ENCODE data around the gene SETDB2. TPM values are rescaled to one million over a fixed set of nuclear protein-coding genes. Genes with fewer than 3 reads are reported as not detected.

Gene SETDB2
- total RNA-seq, 2 experiments from 2014 or later, result 11.3 to 11.5 TPM

DNA sequence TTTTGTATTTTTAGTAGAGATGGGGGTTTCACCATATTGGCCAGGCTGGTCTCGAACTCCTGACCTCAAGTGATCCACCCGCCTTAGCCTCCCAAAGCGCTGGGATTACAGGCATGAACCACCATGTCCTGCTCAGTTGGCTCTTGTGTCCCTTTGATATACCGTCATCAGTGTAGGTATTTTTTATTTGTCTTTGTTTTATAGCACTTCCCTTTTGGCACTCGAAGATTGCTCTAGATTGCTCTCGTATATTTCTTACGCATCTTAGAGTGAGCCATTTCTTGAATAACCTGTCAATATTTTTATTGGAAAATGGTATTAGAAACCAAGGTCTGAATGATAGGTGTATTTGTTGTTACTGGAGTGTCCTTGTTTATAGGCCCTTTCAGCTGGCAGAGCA, 9.4 kb downstream of the SETDB2 start:
- Mint-ChIP-seq H3K4me3 (no peak overlapping the region), H3K27ac (no peak overlapping the region), H3K4me1 (ENCODE audit: low read depth) (peaks cover 39% of the 10 kb centered on the region), H3K9me3 (no peaks in the 10 kb centered on the region), H3K36me3 (ENCODE audit: low read depth) (peaks cover 22% of the 10 kb centered on the region), H3K27me3 (no peaks in the 10 kb centered on the region)
- no peak for TF ChIP-seq CTCF (IDR thresholded peaks at IDR 0.05)
- ChIA-PET POLR2A (interaction anchor here (4.0 kb wide), 1 partner anchor 10 kb away, joined by 21 read pairs; the partner anchor contains the start of genes CAB39L and SETDB2), CTCF (interaction anchor here (0.9 kb wide), 1 partner anchor 16 kb away, joined by 3 read pairs; no protein-coding TSS in a partner anchor)
- DNase-seq, result no peak
- intact Hi-C loops (cut with micrococcal nuclease), result no loop called here
- no peak for ATAC-seq

- H3K4me1 Mint-ChIP-seq (ENCODE audit: low read depth), result peaks cover 35% of the 10 kb centered on the region
- peak overlapping the region; percentile 22 for H3K27ac Mint-ChIP-seq
- POLR2A ChIA-PET, result interaction anchor here (0.9 to 4.0 kb wide), 2 partner anchors 11 to 41 kb away, joined by 3 to 21 read pairs; partner anchors contain the start of genes CAB39L, PHF11 and SETDB2
- ATAC-seq (peak; percentile 87), DNase-seq (no peak)
- intact Hi-C loops (cut with micrococcal nuclease), result no loop called here
- no peak for TF ChIP-seq CTCF (IDR thresholded peaks at IDR 0.05)
- no peaks in the 10 kb centered on the region for H3K9me3 Mint-ChIP-seq
- CTCF ChIA-PET, result no interaction called here
- peaks cover 17% of the 10 kb centered on the region for H3K36me3 Mint-ChIP-seq (ENCODE audit: low read depth)
- no peak overlapping the region for H3K4me3 Mint-ChIP-seq
- no peaks in the 10 kb centered on the region for H3K27me3 Mint-ChIP-seq
These were observed 10.4 kb downstream of the SETDB2 start for GRCh38 chr13:49454388-49455006.

DNA sequence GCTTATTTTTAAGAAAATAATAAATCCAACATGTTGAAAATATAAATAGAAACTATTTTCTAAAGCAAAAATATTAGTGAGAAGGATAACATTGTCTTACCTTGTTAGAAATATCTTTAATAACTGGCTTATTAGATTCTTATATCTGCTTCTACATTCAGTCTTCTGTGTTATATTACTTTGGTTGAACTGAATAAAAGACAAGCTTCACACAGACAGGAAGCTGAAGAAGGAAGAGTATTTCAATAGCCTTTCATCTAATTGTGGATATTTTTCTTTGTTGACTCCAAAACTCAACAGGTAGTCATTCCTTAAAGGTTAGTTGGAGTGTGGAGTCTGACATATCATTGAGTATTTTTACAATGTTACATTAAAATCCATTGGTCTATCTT, 10.9 kb downstream of the SETDB2 start:
- ATAC-seq (no peak), DNase-seq (no peak)
- no peak for TF ChIP-seq CTCF (IDR thresholded peaks at IDR 0.05)
- Mint-ChIP-seq H3K4me3 (no peak overlapping the region), H3K4me1 (ENCODE audit: low read depth) (peaks cover 30% of the 10 kb centered on the region), H3K27ac (no peak overlapping the region), H3K27me3 (no peaks in the 10 kb centered on the region), H3K9me3 (no peaks in the 10 kb centered on the region), H3K36me3 (ENCODE audit: low read depth) (peaks cover 12% of the 10 kb centered on the region)
- intact Hi-C loops (cut with micrococcal nuclease), result no loop called here
- ChIA-PET POLR2A (interaction anchor here (0.9 to 4.0 kb wide), 2 partner anchors 11 to 41 kb away, joined by 3 to 21 read pairs; partner anchors contain the start of genes CAB39L, PHF11 and SETDB2), CTCF (no interaction called here)

DNA sequence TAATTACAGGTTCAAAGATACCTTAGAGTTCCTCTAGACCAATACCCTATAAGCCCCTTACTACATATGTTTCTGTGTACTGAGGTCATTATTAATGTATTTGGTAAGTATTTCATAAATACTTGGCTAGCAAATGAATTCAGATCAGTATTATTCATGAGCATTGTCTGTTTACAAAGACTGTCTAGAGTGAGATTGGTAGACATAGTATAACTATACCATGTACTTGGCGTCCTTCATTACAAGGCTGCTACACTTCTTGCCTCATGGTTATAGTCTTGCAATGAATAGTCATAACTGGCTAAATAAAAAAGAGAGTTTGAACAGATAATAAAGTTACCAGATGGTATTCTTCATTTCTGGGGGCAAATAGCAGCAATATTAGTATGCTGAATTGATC, 12.1 kb downstream of the SETDB2 start:
- Mint-ChIP-seq H3K27ac (no peak overlapping the region), H3K36me3 (ENCODE audit: low read depth) (peaks cover 16% of the 10 kb centered on the region), H3K27me3 (no peaks in the 10 kb centered on the region), H3K4me3 (no peak overlapping the region), H3K9me3 (no peaks in the 10 kb centered on the region), H3K4me1 (ENCODE audit: low read depth) (peaks cover 25% of the 10 kb centered on the region)
- ChIA-PET POLR2A (no interaction called here), CTCF (no interaction called here)
- DNase-seq (no peak), ATAC-seq (no peak)
- intact Hi-C loops (cut with micrococcal nuclease), result no loop called here
- no peak for TF ChIP-seq CTCF (IDR thresholded peaks at IDR 0.05)

DNA sequence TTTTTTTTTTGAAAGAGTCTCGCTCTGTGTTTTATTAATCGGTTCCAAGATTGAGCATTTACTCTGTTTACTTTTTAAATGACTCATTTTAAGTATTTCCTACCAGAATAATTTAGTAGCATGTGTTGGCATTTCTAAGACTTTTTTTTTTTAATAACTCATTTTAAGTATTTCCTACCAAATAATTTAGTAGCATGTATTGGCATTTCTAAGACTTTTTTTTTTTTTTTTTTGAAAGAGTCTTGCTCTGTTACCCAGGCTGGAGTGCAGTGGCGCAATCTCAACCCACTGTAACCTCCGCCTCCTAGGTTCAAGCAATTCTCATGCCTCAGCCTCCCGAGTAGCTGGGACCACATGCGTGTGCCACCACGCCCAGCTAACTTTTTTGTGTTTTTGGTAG, 13.1 kb downstream of the SETDB2 start:
- TF ChIP-seq CTCF (IDR thresholded peaks at IDR 0.05), result no peak
- CTCF ChIA-PET, result no interaction called here
- Mint-ChIP-seq H3K9me3 (no peaks in the 10 kb centered on the region), H3K4me3 (no peak overlapping the region), H3K27me3 (no peaks in the 10 kb centered on the region), H3K4me1 (ENCODE audit: low read depth) (peaks cover 23% of the 10 kb centered on the region), H3K27ac (no peak overlapping the region), H3K36me3 (ENCODE audit: low read depth) (peaks cover 24% of the 10 kb centered on the region)
- POLR2A ChIA-PET, result no interaction called here
- DNase-seq (no peak), ATAC-seq (no peak)
- intact Hi-C loops (cut with micrococcal nuclease), result no loop called here
